BE2C (cell line): ENCODE measurements around the gene E2F7.

Experiments used
- DNase-seq: peaks from one replicate; pipeline ENCODE4 v3.0.0-alpha.2; 2020
- H3K27me3 ChIP-seq: fragments of 250-450 bp; sonication (Bioruptor Pico); 2 replicates; pipeline ENCODE4 v1.5.1; 2020; ENCODE audit warnings: mild to moderate bottlenecking
- H3K36me3 ChIP-seq: fragments of 250-450 bp; sonication (Bioruptor Pico); 2 replicates; pipeline ENCODE4 v1.5.1; 2020; ENCODE audit warnings: mild to moderate bottlenecking
- H3K4me1 ChIP-seq: fragments of 250-450 bp; sonication (Bioruptor Pico); 2 replicates; pipeline ENCODE4 v1.5.1; 2020
- H3K4me3 ChIP-seq: 2 replicates; pipeline ENCODE4 v1.5.1; 2011; ENCODE audit warnings: low read depth, low read length
- H3K9me3 ChIP-seq: fragments of 250-450 bp; sonication (Bioruptor Pico); 2 replicates; pipeline ENCODE4 v1.5.1; 2020
- TF ChIP-seq, protein P1 (sequence below): IDR thresholded peaks from 2 replicates; pipeline ENCODE4 v1.5.1; 2012; ENCODE audit warnings: mild to moderate bottlenecking, low read depth, low read length

E2F7 gene

GRCh38 chr12:77047341-77048109 is 17.8 kb downstream of the E2F7 start:
- TF ChIP-seq, protein P1, sequence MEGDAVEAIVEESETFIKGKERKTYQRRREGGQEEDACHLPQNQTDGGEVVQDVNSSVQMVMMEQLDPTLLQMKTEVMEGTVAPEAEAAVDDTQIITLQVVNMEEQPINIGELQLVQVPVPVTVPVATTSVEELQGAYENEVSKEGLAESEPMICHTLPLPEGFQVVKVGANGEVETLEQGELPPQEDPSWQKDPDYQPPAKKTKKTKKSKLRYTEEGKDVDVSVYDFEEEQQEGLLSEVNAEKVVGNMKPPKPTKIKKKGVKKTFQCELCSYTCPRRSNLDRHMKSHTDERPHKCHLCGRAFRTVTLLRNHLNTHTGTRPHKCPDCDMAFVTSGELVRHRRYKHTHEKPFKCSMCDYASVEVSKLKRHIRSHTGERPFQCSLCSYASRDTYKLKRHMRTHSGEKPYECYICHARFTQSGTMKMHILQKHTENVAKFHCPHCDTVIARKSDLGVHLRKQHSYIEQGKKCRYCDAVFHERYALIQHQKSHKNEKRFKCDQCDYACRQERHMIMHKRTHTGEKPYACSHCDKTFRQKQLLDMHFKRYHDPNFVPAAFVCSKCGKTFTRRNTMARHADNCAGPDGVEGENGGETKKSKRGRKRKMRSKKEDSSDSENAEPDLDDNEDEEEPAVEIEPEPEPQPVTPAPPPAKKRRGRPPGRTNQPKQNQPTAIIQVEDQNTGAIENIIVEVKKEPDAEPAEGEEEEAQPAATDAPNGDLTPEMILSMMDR: peak; percentile 22
- no peaks in the 10 kb centered on the region for H3K27me3 ChIP-seq
- no peak overlapping the region for H3K4me3 ChIP-seq
- no peaks in the 10 kb centered on the region for H3K9me3 ChIP-seq
- H3K36me3 ChIP-seq: peaks cover 14% of the 10 kb centered on the region
- 0 out of 2 replicates have a peak, but pooled peaks cover 6% of the 10 kb centered on the region for H3K4me1 ChIP-seq
- no peak for DNase-seq

DNA sequence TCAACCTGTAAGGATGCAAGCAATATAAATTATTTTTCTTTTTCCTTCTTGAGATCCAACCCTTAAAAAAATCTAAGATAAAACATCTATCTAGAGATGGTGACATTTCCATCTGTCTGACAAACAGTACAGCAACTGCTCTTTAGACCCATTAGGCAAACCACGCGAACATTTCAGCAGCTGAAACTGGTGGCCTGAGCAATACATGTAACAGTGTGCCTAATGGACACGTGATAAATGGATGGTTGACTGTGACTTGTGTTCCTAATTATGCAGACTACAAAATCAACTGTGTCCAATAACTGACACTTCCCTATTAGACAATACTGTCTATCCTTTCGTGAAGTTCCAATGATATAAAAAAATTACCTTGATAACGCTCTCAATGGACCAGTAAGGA is 18.9 kb downstream of the E2F7 start:
- Histone ChIP-seq H3K9me3 (no peaks in the 10 kb centered on the region), H3K36me3 (peaks cover 14% of the 10 kb centered on the region)
- TF ChIP-seq, protein P1: no peak

GRCh38 chr12:77045183-77045582 is 20.2 kb downstream of the E2F7 start:
- Histone ChIP-seq H3K4me1 (0 out of 2 replicates have a peak, but pooled peaks cover 6% of the 10 kb centered on the region), H3K27me3 (no peaks in the 10 kb centered on the region), H3K36me3 (peaks cover 14% of the 10 kb centered on the region), H3K9me3 (no peaks in the 10 kb centered on the region), H3K4me3 (no peak overlapping the region)
- TF ChIP-seq, protein P1: no peak
- DNase-seq: no peak

More for the DNA sequence above, 18.9 kb downstream of the E2F7 start:
- no peak for DNase-seq
- Histone ChIP-seq H3K27me3 (no peaks in the 10 kb centered on the region), H3K4me3 (no peak overlapping the region), H3K4me1 (0 out of 2 replicates have a peak, but pooled peaks cover 6% of the 10 kb centered on the region)

GRCh38 chr12:77044721-77045120 is 20.6 kb downstream of the E2F7 start:
- DNase-seq: no peak
- H3K27me3 ChIP-seq: no peaks in the 10 kb centered on the region

GRCh38 chr12:77042833-77043232 is 22.5 kb downstream of the E2F7 start:
- H3K4me1 ChIP-seq: 0 out of 2 replicates have a peak, but pooled peaks cover 6% of the 10 kb centered on the region
- H3K4me3 ChIP-seq: no peak overlapping the region
- TF ChIP-seq, protein P1: no peak
- H3K27me3 ChIP-seq: no peaks in the 10 kb centered on the region
- no peak for DNase-seq
- no peaks in the 10 kb centered on the region for H3K9me3 ChIP-seq
- peaks cover 14% of the 10 kb centered on the region for H3K36me3 ChIP-seq

More at GRCh38 chr12:77044721-77045120, 20.6 kb downstream of the E2F7 start:
- Histone ChIP-seq H3K4me1 (0 out of 2 replicates have a peak, but pooled peaks cover 6% of the 10 kb centered on the region), H3K36me3 (peaks cover 14% of the 10 kb centered on the region), H3K9me3 (no peaks in the 10 kb centered on the region), H3K4me3 (no peak overlapping the region)
- TF ChIP-seq, protein P1: no peak

DNA sequence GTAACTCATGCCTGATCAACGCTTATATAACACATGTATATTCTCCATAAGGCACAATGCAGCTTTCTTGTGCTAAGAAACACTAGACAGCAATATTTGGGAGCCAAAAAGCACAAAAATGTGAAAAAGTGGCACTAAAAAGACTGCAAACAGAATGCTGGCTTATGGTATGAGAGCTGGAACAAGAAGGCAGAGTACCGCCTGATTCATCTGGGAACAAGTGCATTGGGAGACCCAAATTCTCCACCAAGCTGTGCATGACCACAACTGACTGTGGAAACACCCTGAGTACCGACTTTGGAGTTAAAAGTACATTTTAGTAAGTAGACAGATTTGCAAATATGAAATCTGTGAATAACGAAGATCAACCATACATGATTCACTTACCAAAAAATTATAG is 25.1 kb downstream of the E2F7 start:
- Histone ChIP-seq H3K4me1 (no peaks in the 10 kb centered on the region), H3K9me3 (no peaks in the 10 kb centered on the region), H3K36me3 (peaks cover 5% of the 10 kb centered on the region; the same call in 1 of the 2 replicates), H3K4me3 (no peak overlapping the region), H3K27me3 (no peaks in the 10 kb centered on the region)
- DNase-seq: no peak
- TF ChIP-seq, protein P1: no peak
